NCI-H1417 (cell line): ENCODE measurements around the gene NOXA1.
"Not testable (repeated sequence)": the region's sequence is repeated elsewhere in the genome, so short reads cannot be mapped to it uniquely, and the experiment has no call there.

Experiments used
- DNase-seq, 3 experiments: peaks; one replicate each; lab custom pipeline; 2025; lab: John Stamatoyannopoulos, UW

NOXA1 gene

GRCh38 chr9:137439158-137439714 is 16.0 kb downstream of the NOXA1 start:
- no peak for DNase-seq

- peak; percentile 5 to 95 (median 95) for DNase-seq
Measured at GRCh38 chr9:137441289-137441934, 18.2 kb downstream of the NOXA1 start, which contains the start of gene ENTPD8. Gene ENTPD8 (minus strand): TSS chr9:137441357. CDS start chr9:137438285, 3,072 bp downstream.

- DNase-seq: peak in 1 of 3 experiments; percentile 61
Measured at GRCh38 chr9:137441935-137442321, 18.7 kb downstream of the NOXA1 start.

- DNase-seq: no peak
Measured at GRCh38 chr9:137444106-137444790, 21.1 kb downstream of the NOXA1 start.

GRCh38 chr9:137445275-137445807 is 22.1 kb downstream of the NOXA1 start:
- peak; percentile 44 to 89 (median 85) for DNase-seq

GRCh38 chr9:137445930-137446431 is 22.8 kb downstream of the NOXA1 start:
- DNase-seq: peak in 2 of 3 experiments; percentile 4 to 78

- DNase-seq: no peak
Measured at GRCh38 chr9:137446851-137447471, 23.8 kb downstream of the NOXA1 start.

GRCh38 chr9:137447722-137448601 is 24.8 kb downstream of the NOXA1 start:
- DNase-seq: no peak

GRCh38 chr9:137448602-137448962 is 25.4 kb downstream of the NOXA1 start:
- no peak for DNase-seq

- no peak for DNase-seq
Measured at GRCh38 chr9:137449081-137449844, 26.1 kb downstream of the NOXA1 start.

- no peak for DNase-seq
Measured at GRCh38 chr9:137449931-137450538, 26.8 kb downstream of the NOXA1 start.

GRCh38 chr9:137450539-137451222 is 27.5 kb downstream of the NOXA1 start:
- DNase-seq: not testable (repeated sequence)

GRCh38 chr9:137451264-137452005 is 28.2 kb downstream of the NOXA1 start:
- DNase-seq: not testable (repeated sequence)

- no peak for DNase-seq
Measured at GRCh38 chr9:137452006-137452760, 29.0 kb downstream of the NOXA1 start.

- no peak for DNase-seq
Measured at GRCh38 chr9:137452761-137453642, 29.8 kb downstream of the NOXA1 start.

- peak in 1 of 3 experiments; percentile 27 for DNase-seq
Measured at GRCh38 chr9:137453643-137454081, 30.5 kb downstream of the NOXA1 start.

GRCh38 chr9:137454145-137454596 is 31.0 kb downstream of the NOXA1 start:
- no peak for DNase-seq
